ENCODE measurements around the gene MED13L.
"Not testable (repeated sequence)": the region's sequence is repeated elsewhere in the genome, so short reads cannot be mapped to it uniquely, and the experiment has no call there.

MED13L gene

DNA sequence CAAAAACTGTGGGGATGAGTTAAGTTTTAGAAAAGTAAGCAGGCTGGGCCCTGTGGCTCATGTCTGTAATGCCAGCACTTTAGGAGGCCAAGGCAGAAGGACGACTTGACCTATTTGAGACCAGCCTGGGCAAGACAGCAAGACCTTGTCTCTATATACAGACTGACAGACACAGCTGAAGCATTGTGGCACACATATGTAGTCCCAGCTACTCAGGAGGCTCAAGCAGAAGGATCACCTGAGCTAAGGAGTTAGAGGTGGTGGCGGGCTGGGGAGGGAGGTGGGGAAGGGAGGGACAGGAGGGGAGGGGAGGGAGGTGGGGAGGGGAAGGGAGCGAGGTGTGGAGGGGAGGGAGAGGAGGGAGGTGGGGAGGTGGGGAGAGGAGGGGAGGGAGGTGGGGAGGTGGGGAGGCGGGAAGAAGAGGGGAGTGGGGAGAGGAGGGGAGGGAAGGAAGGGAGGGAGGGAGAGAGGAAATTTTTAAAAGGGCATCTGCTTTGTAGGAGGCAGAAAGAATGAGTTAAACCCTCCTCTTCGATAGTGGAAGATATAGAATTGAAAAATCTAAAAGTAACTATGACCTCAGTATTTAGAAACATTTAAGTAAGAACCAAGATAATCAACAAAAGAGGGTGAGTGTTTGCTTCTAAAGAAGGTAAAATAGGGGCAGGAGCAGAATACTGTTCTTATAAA, 30.9 kb downstream of the MED13L start:
- DNase-seq (ENCODE audit: low read depth): no peak

DNA sequence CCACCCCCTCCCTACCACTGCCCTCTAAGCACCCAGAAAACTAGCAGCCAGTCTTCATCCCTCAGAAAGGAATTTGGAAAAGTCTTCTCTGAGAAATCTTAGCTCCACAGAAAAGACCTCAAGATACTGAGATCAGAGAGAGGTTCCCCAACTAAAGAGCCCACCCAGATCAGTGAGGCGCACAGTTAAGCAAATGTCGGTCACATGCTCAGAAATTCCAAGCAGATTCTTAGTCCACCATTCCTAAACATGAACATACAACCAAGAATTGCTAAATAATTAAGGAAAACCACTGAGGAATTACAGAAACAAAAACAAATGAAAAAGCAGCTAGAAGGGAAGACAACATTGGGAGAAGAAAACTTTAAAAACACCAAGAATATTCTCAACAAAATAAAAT, 32.3 kb downstream of the MED13L start:
- DNase-seq (ENCODE audit: low read depth): no peak

DNA sequence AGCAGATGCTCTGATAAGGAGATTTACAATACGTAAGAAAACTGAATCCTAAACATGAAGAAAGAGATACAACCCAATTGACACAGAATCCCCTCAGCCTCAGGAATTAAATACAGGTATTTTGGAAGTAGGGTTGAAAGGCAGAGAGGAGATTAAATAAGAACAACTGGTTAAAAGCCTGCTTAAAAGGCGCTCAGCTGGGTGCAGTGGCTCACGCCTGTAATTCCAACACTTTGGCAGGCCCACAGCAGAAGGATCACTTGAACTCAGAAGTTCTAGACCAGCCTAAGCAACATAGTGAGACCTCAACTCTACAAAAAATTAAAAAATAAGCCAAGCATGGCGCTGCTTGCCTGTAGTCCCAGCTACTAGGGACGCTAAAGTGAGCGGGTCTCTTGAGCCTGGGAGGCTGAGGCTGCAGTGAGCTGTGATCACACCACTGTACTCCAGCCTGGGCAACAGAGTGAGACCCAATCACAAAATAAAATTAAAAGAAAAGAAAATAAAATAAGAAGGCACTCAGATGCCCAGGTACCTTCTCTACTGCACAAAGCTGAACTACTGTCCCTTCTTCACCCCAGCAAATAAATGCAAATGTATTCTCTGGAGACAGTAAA, 32.9 kb downstream of the MED13L start:
- no peak for DNase-seq (ENCODE audit: low read depth)

DNA sequence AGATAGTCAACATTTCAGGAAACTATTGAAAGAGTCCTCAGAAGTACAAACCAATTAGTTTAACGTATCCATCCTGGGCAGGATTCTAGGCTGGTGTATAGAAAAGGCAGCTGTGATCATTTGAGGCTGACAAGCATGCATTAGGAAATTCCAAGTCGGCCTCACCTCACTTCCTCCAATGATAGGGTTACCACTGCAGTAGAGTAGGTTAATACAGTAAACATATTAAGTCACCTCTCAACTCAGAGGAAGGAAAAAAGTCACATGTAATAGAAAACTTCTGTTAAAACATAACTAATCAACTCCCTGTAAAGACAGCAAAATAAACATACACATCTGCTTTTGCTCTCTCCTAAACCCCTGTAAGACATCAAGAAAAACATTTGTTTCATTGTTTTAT, 33.5 kb downstream of the MED13L start:
- no peak for DNase-seq (ENCODE audit: low read depth)

DNA sequence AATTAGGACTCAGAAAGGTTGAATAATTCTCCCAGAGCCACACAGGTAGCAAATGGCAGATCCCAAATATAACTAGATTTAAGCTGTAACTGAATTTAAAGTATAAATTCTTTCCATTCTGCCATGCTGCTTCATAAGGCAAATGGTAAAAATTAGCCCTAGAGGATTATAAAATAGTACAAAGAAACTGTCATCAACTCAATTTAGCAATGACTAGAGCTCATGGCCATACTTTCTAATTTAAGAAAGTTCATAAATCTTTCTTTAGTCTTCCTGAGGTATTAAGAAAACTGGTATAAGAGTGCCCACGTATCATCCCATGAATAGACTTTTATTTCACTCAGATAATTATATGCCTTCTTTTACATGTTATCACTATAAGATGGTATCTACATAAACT, 34.8 kb downstream of the MED13L start:
- no peak for DNase-seq (ENCODE audit: low read depth)

DNA sequence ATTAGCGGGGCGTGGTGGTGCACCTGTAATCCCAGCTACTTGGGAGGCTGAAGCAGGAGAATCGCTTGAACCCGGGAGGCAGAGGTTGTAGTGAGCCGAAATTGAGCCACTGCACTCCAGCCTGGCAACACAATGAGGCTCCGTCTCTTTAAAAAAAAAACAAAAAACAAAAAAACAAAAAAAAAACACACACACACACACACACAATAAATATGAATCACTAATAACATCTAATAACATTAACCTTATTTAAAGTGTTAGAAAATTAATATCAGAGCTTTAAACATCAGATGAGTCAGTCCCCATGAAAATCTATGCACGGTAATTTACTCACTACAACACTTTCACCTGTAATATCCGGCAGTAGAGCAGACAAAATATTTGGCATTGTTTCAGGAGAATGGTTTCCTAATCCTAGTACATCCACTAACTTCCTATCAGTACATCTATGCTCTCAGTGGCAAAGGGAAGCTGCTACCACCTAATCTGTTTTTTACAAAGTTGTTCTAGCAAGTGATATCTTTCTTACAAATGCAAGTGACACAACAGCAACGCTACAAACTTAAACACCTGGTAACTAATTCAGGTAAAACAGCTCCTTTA, 36.2 kb downstream of the MED13L start:
- DNase-seq (ENCODE audit: low read depth): no peak

DNA sequence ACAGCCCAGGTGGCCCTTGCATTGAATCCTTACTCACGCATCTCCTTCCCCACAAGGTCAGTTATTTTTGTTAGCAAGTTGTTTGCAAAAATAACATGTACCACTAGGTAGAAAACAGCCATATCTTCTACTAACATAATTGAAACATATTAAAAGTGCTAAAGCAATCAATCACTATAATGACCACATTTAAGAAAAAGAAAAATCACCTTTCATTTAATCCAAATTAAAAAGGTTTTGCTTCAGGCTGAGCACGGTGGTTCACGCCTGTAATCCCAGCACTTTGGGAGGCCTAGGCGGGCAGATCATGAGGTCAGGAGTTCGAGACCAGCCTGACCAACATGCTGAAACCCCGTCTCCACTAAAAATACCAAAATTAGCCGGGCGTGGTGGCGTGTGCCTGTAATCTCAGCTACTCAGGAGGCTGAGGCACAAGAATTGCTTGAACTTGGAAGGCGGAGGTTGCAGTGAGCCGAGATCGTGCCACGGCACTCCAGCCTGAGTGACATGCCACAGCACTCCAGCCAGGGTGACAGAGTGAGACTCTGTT, 38.8 kb downstream of the MED13L start:
- DNase-seq (ENCODE audit: low read depth): not testable (repeated sequence)

DNA sequence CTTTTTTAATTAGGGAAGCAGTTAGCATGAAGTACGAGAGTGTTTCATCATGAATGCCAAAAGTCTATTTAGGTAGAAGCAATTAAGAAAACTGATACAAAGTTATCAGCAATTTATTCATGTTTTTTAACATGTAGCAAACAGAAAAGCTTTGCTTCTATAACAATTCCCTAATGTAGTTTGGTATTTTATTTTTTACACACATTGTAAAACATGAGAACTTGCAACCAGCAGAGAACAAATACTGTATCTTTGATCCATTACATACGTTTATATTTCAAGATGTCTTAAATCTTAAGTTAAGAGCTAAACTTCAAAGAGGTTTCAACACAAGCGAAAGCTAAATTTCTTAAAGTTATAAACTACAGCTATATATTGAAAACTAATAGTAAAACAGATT, 39.3 kb downstream of the MED13L start:
- no peak for DNase-seq (ENCODE audit: low read depth)

DNA sequence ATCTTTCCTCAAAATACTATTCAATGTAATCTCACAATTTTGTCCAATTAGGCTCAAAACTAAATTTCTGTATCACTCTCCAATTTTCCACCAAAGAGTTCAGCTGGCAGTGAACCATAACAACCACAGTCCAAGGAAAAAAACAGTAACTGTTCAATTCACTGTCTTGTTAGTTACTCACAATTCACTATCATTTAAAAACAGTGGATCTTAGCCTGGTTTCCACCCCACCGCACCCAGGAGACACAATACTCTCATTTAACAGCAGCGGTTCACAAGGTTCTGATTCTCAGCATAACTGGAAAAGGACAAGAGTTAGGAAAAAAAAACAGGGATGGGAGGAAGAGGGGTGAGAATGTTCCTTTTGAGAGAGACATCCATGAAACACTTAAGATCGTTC, 40.5 kb downstream of the MED13L start:
- DNase-seq (ENCODE audit: low read depth): no peak

DNA sequence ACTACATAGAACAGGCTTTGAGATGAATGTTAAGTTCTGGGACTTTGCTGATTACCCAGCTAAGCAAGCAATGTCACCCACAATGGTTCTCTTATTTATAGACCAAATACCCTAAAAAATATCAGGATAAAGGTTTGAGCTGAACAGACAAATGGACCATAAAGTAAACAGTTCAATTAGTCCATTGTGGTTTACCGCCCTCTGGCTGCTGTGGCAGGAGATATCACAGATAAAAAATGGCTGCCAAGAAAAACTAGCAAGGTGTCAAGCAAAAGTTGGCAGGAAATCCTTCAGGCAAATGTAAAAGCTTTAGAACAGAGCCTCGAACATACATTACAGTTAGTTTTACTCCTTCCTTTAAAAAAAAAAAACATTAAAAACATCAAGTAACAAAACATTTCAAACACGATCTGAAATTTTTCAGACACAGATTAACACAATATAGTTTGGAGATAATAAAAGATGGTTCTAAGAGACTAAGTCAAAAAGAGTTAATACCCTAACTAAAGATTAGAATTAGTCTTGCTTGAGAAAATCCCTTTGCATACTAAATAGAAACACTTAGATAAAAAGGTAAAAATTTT, 41.3 kb downstream of the MED13L start:
- DNase-seq (ENCODE audit: low read depth): peak; percentile 27

DNA sequence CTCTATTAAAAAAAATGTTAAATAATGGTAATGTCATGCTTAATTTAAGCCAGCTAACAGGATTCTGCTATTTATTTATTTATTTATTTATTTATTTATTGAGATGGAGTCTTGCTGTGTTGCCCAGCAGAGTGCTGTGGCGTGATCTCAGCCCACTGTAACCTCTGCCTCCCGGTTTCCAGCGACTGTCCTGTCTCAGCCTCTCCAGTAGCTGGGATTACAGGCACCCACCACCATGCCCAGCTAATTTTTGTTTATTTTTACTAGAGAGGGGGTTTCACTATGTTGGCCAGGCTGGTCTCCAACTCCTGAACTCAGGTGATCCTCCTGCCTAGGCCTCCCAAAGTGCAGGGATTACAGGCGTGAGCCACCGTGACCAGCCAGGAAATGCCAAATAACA, 43.3 kb downstream of the MED13L start:
- not testable (repeated sequence) for DNase-seq (ENCODE audit: low read depth)

DNA sequence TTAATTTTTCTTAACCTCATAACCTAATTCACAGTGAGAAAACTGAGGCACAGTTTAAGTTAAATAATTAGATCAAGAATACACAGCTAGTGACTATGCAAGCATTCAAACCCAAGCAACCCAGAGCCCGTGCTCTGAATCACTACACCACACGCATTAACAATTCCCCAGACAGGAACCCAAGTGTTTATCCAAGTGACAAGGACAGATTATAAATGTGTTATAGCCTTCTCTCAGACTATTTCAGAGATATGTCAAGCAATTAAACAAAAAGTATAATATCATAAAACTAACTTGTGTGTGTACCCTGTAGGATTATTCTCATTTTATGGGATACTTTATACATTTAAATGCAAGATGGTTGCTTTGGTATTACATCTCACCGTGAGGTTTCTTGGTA, 43.8 kb downstream of the MED13L start:
- no peak for DNase-seq (ENCODE audit: low read depth)

DNA sequence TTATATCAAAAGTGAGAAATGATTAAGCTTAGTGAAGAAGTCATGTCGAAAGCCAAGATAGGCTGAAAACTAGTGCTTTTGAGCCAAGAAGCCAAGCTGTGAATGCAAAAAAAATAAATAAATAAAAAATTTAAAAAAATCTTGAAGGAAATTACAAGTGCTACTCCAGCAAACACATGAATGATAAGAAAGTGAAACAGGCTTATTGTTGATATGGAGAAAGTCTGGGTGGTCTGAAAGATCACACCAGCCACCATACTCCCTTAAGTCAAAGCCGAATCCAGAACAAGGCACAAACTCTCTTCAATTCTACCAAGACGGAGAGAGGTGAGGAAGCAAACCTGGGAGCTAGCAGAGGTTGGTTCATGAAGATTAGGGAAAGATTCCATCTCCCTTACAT, 49.7 kb downstream of the MED13L start:
- no peak for DNase-seq (ENCODE audit: low read depth)

DNA sequence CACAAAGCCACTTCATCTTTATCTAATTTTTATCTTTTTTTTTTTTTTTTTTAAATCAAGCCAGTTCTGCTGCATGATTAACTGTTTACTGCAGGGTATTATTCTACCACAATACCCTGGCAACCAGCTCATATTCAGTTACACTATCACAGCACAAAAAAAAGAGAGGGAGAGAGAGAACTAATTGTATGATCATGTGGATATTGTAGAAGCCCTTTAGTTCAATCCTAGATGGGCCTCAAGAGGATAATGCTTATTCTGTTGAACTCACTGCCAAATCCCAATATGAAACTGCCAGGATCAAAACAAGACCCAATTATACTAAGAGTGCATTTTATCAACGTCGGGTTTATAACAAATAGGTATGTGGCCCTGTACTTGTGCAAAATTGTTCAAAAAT, 51.5 kb downstream of the MED13L start:
- no peak for DNase-seq (ENCODE audit: low read depth)

DNA sequence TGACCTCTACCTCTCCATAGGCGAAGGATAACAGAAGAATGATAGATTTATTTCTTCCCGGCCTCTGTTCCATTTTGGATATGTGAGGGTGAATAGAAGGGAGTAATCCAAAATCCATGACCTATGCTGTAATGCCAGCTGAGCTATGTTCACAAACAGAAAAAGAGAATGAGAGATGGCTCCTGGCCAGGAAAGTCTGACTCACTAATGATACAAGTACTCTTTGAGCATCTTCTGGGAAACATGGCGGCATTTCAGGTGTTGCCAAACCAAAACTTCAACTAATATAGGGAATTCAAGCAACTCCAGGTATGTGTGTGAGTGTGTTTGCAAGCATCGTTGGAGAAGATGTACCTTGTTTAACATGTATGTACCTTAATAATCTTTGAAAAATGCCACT, 55.1 kb downstream of the MED13L start:
- DNase-seq (ENCODE audit: low read depth): peak; percentile 29

DNA sequence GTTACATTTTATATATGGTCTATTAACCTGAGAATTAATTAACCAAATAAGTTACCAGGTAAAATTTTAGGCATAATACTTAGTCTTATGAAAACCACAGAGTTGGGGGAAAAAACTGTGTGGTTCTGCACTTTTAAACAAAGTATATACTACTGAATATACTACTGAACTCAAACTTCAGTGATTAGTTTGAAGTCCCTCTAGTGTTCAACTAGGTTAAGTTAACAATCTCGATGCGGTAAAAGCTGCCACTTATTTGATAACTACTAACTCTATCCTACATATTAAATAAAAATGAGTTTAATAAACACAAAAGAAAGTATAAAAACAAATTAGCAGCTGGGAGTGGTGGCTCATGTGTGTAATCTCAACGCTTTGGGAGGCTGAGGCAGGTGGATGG, 56.7 kb downstream of the MED13L start:
- DNase-seq (ENCODE audit: low read depth): no peak

DNA sequence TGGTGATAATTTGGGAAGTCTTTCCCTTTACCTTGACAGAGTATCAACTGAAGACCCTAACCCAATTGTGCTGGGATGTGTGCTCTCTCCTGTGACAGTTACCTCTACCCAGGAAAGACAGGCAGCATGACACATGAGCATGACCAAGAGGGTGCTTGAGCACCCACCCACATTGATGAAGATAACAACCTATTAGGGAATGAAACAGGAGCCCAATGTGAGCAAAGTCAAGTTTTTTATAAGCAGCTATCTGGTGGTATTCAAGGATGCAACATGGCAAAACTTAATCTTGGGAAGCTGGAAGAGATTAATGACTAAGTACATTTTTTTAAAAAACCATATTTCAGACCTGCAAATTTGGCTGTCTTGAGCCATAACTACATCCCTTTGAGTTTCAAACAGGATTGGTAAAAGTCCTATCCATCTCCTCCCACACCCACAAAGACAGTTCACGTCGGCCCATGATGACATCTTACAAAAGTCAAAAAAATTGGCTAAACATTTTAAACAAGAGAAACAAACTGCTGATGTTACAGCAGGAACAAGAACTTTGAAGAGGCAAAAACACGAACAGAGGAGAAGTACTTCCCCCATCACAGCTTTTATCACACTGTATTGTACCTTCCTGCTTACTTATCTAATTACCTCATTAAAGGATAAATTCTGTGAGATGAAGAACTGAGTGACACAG, 60.3 kb downstream of the MED13L start:
- no peak for DNase-seq (ENCODE audit: low read depth)

DNA sequence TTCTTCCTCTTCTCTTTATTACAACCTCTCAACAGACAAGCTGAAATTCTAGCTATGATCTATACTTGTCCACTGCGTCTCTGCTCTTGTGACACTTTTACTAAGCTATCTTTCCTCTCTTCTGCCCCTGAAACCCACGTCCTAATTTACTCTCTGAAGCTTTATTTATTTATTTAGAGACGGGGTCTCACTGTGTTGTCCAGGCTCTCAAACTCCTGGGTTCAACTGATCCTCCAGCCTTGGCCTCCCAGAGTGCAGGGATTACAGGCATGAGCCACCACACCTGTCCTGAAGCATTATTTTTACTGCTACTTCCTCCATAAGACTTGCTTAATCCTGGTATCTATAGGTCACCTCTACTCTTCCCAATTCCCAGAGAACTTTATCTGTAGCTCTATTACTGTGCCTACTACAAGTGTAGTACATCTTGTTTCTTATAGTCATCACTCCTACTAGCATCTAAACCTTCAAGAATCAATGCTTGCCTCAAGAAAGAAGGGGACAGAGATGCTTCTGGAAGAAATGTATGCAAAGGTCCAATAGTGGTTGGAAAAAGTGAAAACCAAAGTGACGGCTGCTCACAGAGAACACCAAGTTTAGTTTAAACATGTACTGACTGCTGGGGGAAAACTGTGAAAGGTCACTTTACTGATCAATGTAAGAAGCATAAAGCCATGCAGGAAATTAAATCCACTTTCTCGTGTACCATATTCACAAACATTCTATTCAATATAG, 61.3 kb downstream of the MED13L start:
- DNase-seq (ENCODE audit: low read depth): no peak

DNA sequence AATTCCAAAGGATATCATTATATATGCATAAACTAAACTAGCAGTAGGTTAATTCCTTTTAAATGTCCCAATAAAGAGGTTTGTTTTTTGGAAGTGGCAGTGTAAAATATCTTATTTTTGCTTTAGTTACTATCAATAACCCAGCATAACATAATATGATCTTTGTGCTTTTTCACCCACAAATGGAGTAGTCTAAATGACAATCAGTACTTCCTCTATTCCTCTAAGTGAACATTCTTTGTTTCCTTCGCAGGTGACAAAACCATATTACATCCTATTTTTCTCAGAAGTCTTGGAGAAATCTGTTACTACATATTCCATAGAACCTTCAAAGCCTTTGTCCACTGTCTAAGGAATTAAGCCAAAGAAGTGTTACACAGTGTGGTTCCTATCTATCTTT, 62.5 kb downstream of the MED13L start:
- DNase-seq (ENCODE audit: low read depth): no peak

DNA sequence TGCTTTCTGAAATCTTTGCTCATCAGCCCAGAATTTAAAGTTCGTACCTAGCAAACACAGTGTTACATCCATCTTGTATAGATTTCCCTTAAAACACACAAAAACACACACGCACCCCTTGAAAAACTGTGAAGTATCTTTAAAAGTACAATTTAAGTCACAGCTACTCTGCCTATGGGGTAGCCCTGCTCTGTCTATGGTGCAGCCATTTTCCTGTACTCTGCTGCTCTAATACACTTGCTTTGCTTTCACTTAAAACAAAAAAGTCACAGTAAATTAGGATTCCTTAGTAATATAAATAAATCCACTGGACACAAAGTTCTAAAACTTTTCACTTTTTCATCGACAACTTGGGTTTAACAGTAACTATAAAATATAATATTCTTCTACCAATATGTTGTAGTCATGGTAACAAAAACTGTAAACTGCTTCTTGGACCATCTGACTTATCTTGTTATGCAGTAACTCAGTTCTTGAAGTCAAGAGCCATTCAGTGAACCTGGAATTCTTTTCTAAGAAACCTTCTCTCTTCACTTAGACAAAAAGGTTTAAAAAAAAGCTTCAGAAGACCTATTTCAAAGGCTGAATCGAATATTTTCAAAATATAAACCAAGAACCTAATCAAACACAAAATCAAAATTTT, 63.5 kb downstream of the MED13L start:
- no peak for DNase-seq (ENCODE audit: low read depth)

DNA sequence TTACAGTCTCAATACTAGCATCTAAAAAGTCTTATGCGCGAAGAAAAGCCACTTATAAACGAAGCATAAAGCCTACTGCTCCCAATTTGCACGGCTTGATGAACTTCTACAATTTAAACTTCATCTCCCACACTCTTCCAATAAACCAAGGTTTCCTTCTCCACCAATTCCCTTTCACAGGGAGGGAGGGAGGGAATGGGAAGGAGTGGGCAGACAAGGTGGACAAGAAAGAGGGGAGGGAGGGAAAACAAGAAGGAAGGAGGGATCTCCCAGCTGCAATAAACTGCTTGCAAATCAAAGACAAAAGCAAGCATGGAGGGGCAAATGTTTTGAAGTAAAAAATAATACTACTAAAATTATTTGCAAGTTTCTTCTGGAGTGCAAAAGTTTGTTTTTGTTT, 64.5 kb downstream of the MED13L start:
- no peak for DNase-seq (ENCODE audit: low read depth)
